IMR-90 (cell line): ENCODE data around the gene UTF1. TPM values are rescaled to one million over a fixed set of nuclear protein-coding genes. Genes with fewer than 3 reads are reported as not detected.

ENCODE experiments used
- ATAC-seq: fragments of 200-7000 bp; cut with Tn5 transposase; 2 replicates; pipeline ENCODE4 v1.9.1; 2020; ENCODE audit warnings: low read depth, mild to moderate bottlenecking, moderate library complexity
- BruUV-seq: library from RNA; stranded (reverse); fragments of 400-500 nt; replicated peaks from 2 replicates; lab custom pipeline; 2021; lab: Mats Ljungman, UMichigan
- CTCF ChIA-PET: fragments of 300-600 bp; formaldehyde crosslinking; extraction: SDS; loops from one replicate; lab custom pipeline; 2021; ENCODE audit warnings: antibody characterized with exemption; lab: Yijun Ruan, JAX
- POLR2A ChIA-PET: fragments of 300-600 bp; sonication (Branson Sonifier 250); formaldehyde crosslinking; loops from one replicate; lab custom pipeline; 2022; ENCODE audit warnings: antibody characterized with exemption; ENCODE audit not compliant: unreplicated experiment; lab: Charles Lee
- DNase-seq: peaks from one replicate; pipeline ENCODE4 v3.0.0; 2013
- H2AFZ ChIP-seq: replicated peaks from 2 replicates; pipeline ENCODE3; 2013; ENCODE audit warnings: low read length, mild to moderate bottlenecking; ENCODE audit not compliant: poor library complexity
- H2AK5ac ChIP-seq: 2 replicates; pipeline ENCODE4 v1.6.1; 2013; ENCODE audit warnings: low read depth, low read length, inconsistent platforms
- H2AK9ac ChIP-seq: replicated peaks from 2 replicates; pipeline ENCODE3; 2013; ENCODE audit warnings: mild to moderate bottlenecking, low read depth, low read length, moderate library complexity; ENCODE audit not compliant: poor library complexity
- H2BK120ac ChIP-seq: 2 replicates; pipeline ENCODE4 v1.6.1; 2013; ENCODE audit warnings: low read depth, low read length, inconsistent platforms
- H2BK15ac ChIP-seq: 3 replicates; pipeline ENCODE4 v1.6.1; 2013; ENCODE audit warnings: low read depth, low read length, inconsistent platforms
- H2BK20ac ChIP-seq: 2 replicates; pipeline ENCODE4 v1.6.1; 2013; ENCODE audit warnings: low read depth, mild to moderate bottlenecking, inconsistent platforms, low read length, moderate library complexity
- H2BK5ac ChIP-seq: 2 replicates; pipeline ENCODE4 v1.6.1; 2013; ENCODE audit warnings: mild to moderate bottlenecking, low read depth, low read length, inconsistent platforms; ENCODE audit not compliant: poor library complexity, severe bottlenecking
- H3K14ac ChIP-seq: replicated peaks from 2 replicates; pipeline ENCODE4 v1.6.1; 2013; ENCODE audit warnings: low read depth, low read length, inconsistent platforms
- H3K18ac ChIP-seq: 2 replicates; pipeline ENCODE4 v1.6.1; 2013; ENCODE audit warnings: low read depth, low read length, control low read depth
- H3K23ac ChIP-seq: 2 replicates; pipeline ENCODE4 v1.6.1; 2013; ENCODE audit warnings: low read depth, low read length, inconsistent platforms
- H3K27ac ChIP-seq: 2 replicates; pipeline ENCODE4 v1.5.1; 2013; ENCODE audit warnings: mild to moderate bottlenecking, control low read depth, low read length; ENCODE audit not compliant: insufficient read depth
- H3K27me3 ChIP-seq: 2 replicates; pipeline ENCODE4 v1.6.1; 2013; ENCODE audit warnings: low read length; ENCODE audit not compliant: control insufficient read depth, insufficient read depth
- H3K36me3 ChIP-seq: 2 replicates; pipeline ENCODE4 v1.6.1; 2013; ENCODE audit warnings: low read length, mixed read lengths; ENCODE audit not compliant: control insufficient read depth, insufficient read depth
- H3K4ac ChIP-seq: 2 replicates; pipeline ENCODE4 v1.6.1; 2013; ENCODE audit warnings: low read depth, low read length, inconsistent platforms
- H3K4me1 ChIP-seq: 2 replicates; pipeline ENCODE4 v1.6.1; 2013; ENCODE audit warnings: low read length, mixed read lengths; ENCODE audit not compliant: control insufficient read depth, insufficient read depth
- H3K4me2 ChIP-seq: 2 replicates; pipeline ENCODE4 v1.6.1; 2013; ENCODE audit warnings: low read depth, mild to moderate bottlenecking, control low read depth, low read length, moderate library complexity
- H3K4me3 ChIP-seq: 2 replicates; pipeline ENCODE4 v1.5.1; 2013; ENCODE audit warnings: low read depth, mild to moderate bottlenecking, control low read depth, low read length, moderate library complexity; ENCODE audit not compliant: insufficient read depth
- H3K56ac ChIP-seq: 2 replicates; pipeline ENCODE4 v1.6.1; 2013; ENCODE audit warnings: low read length, inconsistent platforms; ENCODE audit not compliant: insufficient read depth; ENCODE audit errors: extremely low read depth
- H3K79me1 ChIP-seq, 2 experiments: 2 replicates each; pipeline ENCODE4 v1.6.1; 2013; ENCODE audit warnings: low read length in 2 of 2, inconsistent platforms in 1 of 2, low read depth in 1 of 2
- H3K9ac ChIP-seq: 2 replicates; pipeline ENCODE4 v1.6.1; 2013; ENCODE audit warnings: low read depth, low read length, control low read depth
- H3K9me1 ChIP-seq: 2 replicates; pipeline ENCODE4 v1.6.1; 2013; ENCODE audit warnings: low read length, inconsistent platforms; ENCODE audit not compliant: insufficient read depth
- H3K9me3 ChIP-seq: 2 replicates; pipeline ENCODE4 v1.6.1; 2013; ENCODE audit warnings: low read length; ENCODE audit not compliant: control insufficient read depth, insufficient read depth
- H4K20me1 ChIP-seq: 2 replicates; pipeline ENCODE4 v1.6.1; 2013; ENCODE audit warnings: low read length, inconsistent platforms; ENCODE audit not compliant: insufficient read depth
- H4K5ac ChIP-seq: 2 replicates; pipeline ENCODE4 v1.6.1; 2013; ENCODE audit warnings: mild to moderate bottlenecking, low read depth, low read length, control low read depth
- H4K8ac ChIP-seq, 2 experiments: 2 replicates each; pipeline ENCODE4 v1.6.1; 2013; ENCODE audit warnings: low read depth in 2 of 2, low read length in 2 of 2, control low read depth in 1 of 2, inconsistent platforms in 1 of 2
- H4K91ac ChIP-seq: 2 replicates; pipeline ENCODE4 v1.6.1; 2013; ENCODE audit warnings: low read depth, low read length, inconsistent platforms; ENCODE audit not compliant: insufficient read depth
- CEBPB ChIP-seq: IDR thresholded peaks from 2 replicates; pipeline ENCODE4 v1.6.1; 2012; ENCODE audit warnings: low read depth, low read length, improper control_type of control experiment
- CHD1 ChIP-seq: IDR thresholded peaks from 2 replicates; pipeline ENCODE4 v1.6.1; 2012; ENCODE audit warnings: low read depth, low read length, improper control_type of control experiment
- POLR2A ChIP-seq: IDR thresholded peaks from 2 replicates; pipeline ENCODE4 v1.6.1; 2012; ENCODE audit warnings: mild to moderate bottlenecking, low read depth, low read length
- RCOR1 ChIP-seq: IDR thresholded peaks from 2 replicates; pipeline ENCODE4 v1.6.1; 2012; ENCODE audit warnings: mild to moderate bottlenecking, low read length, improper control_type of control experiment; ENCODE audit not compliant: insufficient replicate concordance
- USF2 ChIP-seq: fragments of 150-350 bp; IDR thresholded peaks from 2 replicates; pipeline ENCODE4 v1.6.1; 2017; ENCODE audit warnings: mild to moderate bottlenecking, antibody characterized with exemption, low read length, low read depth
- WGBS, 2 experiments: methylation state at CpG; one replicate each; pipeline versions ENCODE4 v1.1.5 to v1.1.7; 2013; ENCODE audit warnings: missing lambda C conversion rate in 2 of 2; ENCODE audit not compliant: insufficient read length in 1 of 2; ENCODE audit errors: extremely low coverage in 2 of 2; 5-methylcytosine and 5-hydroxymethylcytosine counted together
- dilution Hi-C: fragments of 300-500 bp; cut with HindIII; formaldehyde crosslinking; loops from one replicate; pipeline ENCODE4 v1.14.3; 2018; ENCODE audit warnings: low sequenced_read_pairs; ENCODE audit not compliant: unreplicated experiment
- in situ Hi-C: fragments of 300-500 bp; cut with MboI; formaldehyde crosslinking; loops from 3 replicates; pipeline ENCODE4 v1.14.3; 2019; ENCODE audit warnings: low sequenced_read_pairs, inconsistent platforms, mixed read lengths
- intact Hi-C: fragments of 100-400 bp; cut with micrococcal nuclease; formaldehyde crosslinking; loops from 2 replicates; pipeline ENCODE4 v1.10.0; 2022
- polyA plus RNA-seq, 3 experiments: library from polyadenylated mRNA; depleted of rRNA; stranded (reverse); fragments of >200 nt; gene quantifications; 2 replicates each; pipeline ENCODE4 v1.2.3, GENCODE V29; 2012; ENCODE audit warnings: low replicate concordance in 1 of 3
- total RNA-seq: library from RNA; depleted of rRNA; stranded (reverse); fragments of >200 nt; gene quantifications from 2 replicates; pipeline ENCODE4 v1.2.3, GENCODE V29; 2012

Gene UTF1
- total and polyA plus RNA-seq, 2 of the 4 experiments (the other 2 are of a cell fraction) = not detected

- WGBS, 2 experiments = 88% methylated on average over 12 of the region's 19 CpGs; no CpG with 5 or more reads in 1 of the 2 experiments
- Histone ChIP-seq H3K23ac (no peak overlapping the region), H3K36me3 (peaks cover 4% of the 10 kb centered on the region; the same call in 1 of the 2 replicates), H2BK120ac (no peak overlapping the region), H2BK15ac (no peak overlapping the region), H2BK20ac (no peak overlapping the region), H4K8ac (no peak overlapping the region), H4K91ac (no peak overlapping the region), H2AK5ac (no peak overlapping the region), H2AK9ac (no peak overlapping the region), H3K4ac (no peak overlapping the region), H3K4me1 (no peaks in the 10 kb centered on the region), H4K20me1 (no peaks in the 10 kb centered on the region), H3K4me3 (no peak overlapping the region), H3K27me3 (peaks cover 1% of the 10 kb centered on the region; the same call in 1 of the 2 replicates), H4K5ac (no peak overlapping the region), H3K56ac (no peak overlapping the region), H3K27ac (no peak overlapping the region), H3K14ac (no peak overlapping the region), H3K9me1 (no peaks in the 10 kb centered on the region), H2BK5ac (no peak overlapping the region), H3K9me3 (no peaks in the 10 kb centered on the region), H3K4me2 (no peak overlapping the region), H2AFZ (no peak overlapping the region), H3K18ac (no peak overlapping the region), H3K79me1 (no peaks in the 10 kb centered on the region), H3K9ac (no peak overlapping the region)
- ChIA-PET POLR2A (no interaction called here), CTCF (no interaction called here)
- no peak for DNase-seq
- in situ Hi-C loops (loop anchor here (25.0 kb wide), 1 partner anchor 609 kb away; no protein-coding TSS in a partner anchor), dilution Hi-C loops (no loop called here), intact Hi-C loops (no loop called here)
- BruUV-seq = no TSS peak
- TF ChIP-seq CHD1 (no peak), CEBPB (no peak), USF2 (no peak), RCOR1 (no peak), POLR2A (no peak)
- ATAC-seq = no peak
These were observed 40.8 kb downstream of the UTF1 start for GRCh38 chr10:133270773-133271297.
